Measurements from ENCODE around the gene EYS. TPM values are rescaled to one million over a fixed set of nuclear protein-coding genes. Genes with fewer than 3 reads are reported as not detected.

EYS gene
- total RNA-seq, 6 experiments from 2014 or later, result 0.54 to 2.3 (median 0.74) TPM; not detected in 1

DNA sequence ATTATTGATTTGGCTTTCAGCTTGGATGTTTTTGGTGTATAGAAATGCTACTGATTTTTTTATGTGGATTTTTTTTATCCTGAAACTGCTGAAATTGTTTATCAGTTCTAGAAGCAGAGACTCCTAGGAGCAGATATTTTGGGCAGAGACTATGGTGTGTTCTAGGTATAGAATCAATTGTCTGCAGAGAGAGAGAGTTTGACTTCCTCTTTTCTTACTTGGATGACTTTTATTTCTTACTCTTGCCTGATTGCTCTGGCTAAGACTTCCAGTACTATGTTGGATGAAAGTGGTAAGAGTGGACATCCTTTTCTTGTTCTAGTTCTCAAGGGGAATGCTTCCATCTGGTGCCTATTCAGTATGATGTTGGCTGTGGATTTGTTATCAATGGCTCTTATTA, 1700.8 kb downstream of the EYS start:
- DNase-seq, result no peak
- Histone ChIP-seq H3K9me3 (no peaks in the 10 kb centered on the region), H3K36me3 (no peaks in the 10 kb centered on the region), H3K4me3 (no peak overlapping the region), H3K27ac (no peak overlapping the region), H3K27me3 (no peaks in the 10 kb centered on the region), H3K4me1 (no peaks in the 10 kb centered on the region)
- intact Hi-C loops (cut with DNase I), result no loop called here
- ATAC-seq, result no peak
- TF ChIP-seq, protein P1, sequence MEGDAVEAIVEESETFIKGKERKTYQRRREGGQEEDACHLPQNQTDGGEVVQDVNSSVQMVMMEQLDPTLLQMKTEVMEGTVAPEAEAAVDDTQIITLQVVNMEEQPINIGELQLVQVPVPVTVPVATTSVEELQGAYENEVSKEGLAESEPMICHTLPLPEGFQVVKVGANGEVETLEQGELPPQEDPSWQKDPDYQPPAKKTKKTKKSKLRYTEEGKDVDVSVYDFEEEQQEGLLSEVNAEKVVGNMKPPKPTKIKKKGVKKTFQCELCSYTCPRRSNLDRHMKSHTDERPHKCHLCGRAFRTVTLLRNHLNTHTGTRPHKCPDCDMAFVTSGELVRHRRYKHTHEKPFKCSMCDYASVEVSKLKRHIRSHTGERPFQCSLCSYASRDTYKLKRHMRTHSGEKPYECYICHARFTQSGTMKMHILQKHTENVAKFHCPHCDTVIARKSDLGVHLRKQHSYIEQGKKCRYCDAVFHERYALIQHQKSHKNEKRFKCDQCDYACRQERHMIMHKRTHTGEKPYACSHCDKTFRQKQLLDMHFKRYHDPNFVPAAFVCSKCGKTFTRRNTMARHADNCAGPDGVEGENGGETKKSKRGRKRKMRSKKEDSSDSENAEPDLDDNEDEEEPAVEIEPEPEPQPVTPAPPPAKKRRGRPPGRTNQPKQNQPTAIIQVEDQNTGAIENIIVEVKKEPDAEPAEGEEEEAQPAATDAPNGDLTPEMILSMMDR (IDR thresholded peaks at IDR 0.05), result no peak
- no peak for TF ChIP-seq POLR2A (IDR thresholded peaks at IDR 0.05)

DNA sequence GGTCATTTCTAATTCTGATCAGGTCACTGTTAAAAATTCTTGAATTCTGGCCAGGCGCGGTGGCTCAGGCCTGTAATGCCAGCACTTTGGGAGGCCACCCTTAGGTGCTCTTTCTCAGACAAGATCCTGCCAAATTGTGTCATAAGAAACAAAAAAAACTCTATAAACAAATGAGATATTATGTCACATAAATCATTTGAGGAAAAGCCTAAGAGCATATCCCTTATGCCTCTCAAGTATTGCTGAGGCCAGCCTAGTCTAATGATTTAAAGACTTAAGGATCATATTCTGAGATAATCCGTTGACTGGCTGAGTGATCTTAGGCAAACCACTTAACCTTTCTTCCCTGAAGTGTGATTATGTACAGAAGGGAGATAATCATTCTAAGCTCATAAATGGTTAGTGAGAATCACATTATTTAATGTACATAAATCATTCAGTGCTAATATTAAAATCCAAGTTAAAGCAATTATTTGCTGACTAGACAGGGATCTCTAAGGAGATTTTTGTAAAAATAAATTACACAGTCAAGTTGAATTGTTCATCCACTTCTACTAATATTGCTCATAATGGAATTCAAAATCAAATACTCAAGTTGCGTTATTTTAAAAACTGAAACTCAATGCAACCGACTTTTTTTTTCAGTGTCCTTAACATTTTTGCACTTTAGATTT, 1706.1 kb downstream of the EYS start:
- ATAC-seq, result no peak
- H3K27ac ChIP-seq, result no peak overlapping the region

DNA sequence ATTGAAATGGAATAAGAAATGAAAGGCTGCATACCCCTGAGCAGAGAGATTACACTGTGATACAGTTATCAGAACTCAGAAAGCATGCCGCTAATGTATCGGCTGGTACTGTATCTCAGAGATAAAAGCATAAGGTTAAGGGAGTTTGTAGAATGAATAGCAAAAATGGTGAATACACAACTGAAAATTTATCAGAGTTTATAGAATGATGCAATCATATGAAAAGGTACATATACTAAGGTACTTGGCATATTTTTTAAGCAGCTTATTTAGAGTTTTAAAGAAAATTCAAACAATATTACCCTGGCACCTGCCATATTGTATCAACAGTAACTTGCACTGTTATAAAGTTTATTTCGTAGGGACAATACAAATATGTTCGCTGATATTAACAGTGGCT, 1707.4 kb downstream of the EYS start:
- DNase-seq (no peak), ATAC-seq (no peak)
- Histone ChIP-seq H3K4me3 (no peak overlapping the region), H3K4me1 (no peaks in the 10 kb centered on the region), H3K27ac (no peak overlapping the region), H3K36me3 (no peaks in the 10 kb centered on the region), H3K9me3 (no peaks in the 10 kb centered on the region), H3K27me3 (no peaks in the 10 kb centered on the region)
- 95% methylated on average over 4 of the region's 4 CpGs for WGBS (ENCODE audit: insufficient coverage, low coverage, low lambda C conversion rate, missing lambda C conversion rate)
- intact Hi-C loops (cut with DNase I), result no loop called here
- TF ChIP-seq, protein P1 (IDR thresholded peaks at IDR 0.05), result no peak
- no peak for TF ChIP-seq POLR2A (IDR thresholded peaks at IDR 0.05)

More for the DNA sequence above, 1706.1 kb downstream of the EYS start:
- Histone ChIP-seq H3K9me3 (no peaks in the 10 kb centered on the region), H3K27me3 (no peaks in the 10 kb centered on the region), H3K36me3 (no peaks in the 10 kb centered on the region), H3K4me1 (no peaks in the 10 kb centered on the region), H3K4me3 (no peak overlapping the region)
- intact Hi-C loops (cut with DNase I), result no loop called here
- WGBS (ENCODE audit: insufficient coverage, low coverage, low lambda C conversion rate, missing lambda C conversion rate), result 87% methylated on average over 5 of the region's 5 CpGs
- DNase-seq, result no peak
- TF ChIP-seq, protein P1 (IDR thresholded peaks at IDR 0.05), result no peak
- TF ChIP-seq POLR2A (IDR thresholded peaks at IDR 0.05), result no peak

DNA sequence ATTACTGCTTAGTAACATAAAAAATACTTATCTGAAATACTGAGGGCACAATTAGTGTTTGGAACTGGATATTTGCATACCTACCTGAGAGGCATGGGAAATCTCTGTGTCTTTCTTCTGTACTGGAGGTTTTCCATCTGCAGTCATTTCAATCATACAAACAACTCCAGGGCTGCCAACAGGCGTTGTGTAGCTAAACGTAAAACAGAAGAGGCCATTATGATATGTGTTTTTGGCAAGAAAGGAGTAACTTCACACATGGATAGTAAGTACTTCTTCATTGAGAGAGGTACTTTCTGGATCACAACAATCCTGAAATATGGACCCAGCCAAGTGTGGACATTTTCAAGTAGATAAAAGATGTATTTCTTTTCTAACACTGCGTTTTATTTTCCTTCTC, 1708.0 kb downstream of the EYS start:
- H3K27ac ChIP-seq, result no peak overlapping the region
- no peak for TF ChIP-seq POLR2A (IDR thresholded peaks at IDR 0.05)
- H3K27me3 ChIP-seq, result no peaks in the 10 kb centered on the region
- intact Hi-C loops (cut with DNase I), result no loop called here
- no peak overlapping the region for H3K4me3 ChIP-seq
- ATAC-seq (no peak), DNase-seq (no peak)
- no peaks in the 10 kb centered on the region for H3K36me3 ChIP-seq
- H3K4me1 ChIP-seq, result no peaks in the 10 kb centered on the region
- no peaks in the 10 kb centered on the region for H3K9me3 ChIP-seq
- 79% methylated on average over 3 of the region's 3 CpGs for WGBS (ENCODE audit: insufficient coverage, low coverage, low lambda C conversion rate, missing lambda C conversion rate)

DNA sequence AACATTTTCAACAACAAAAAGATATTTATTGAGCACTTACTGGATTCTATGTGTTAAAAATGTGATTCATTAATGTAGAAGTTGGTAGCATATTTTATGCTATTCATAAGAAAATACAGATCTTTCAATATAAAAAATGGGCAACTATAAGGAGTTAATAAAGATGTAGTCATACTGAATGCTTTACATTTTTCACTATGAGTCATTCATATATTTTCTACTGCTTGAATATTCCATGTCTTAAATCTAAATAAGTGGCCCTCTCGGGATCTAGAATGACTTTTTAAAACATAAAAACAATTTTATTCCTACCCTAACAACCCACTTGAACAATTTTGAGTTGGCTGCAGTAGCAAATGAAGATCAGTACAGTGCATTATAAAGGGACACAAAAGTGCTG, 1709.3 kb downstream of the EYS start:
- WGBS (ENCODE audit: insufficient coverage, low coverage, low lambda C conversion rate, missing lambda C conversion rate), result 50% methylated on average over 1 of the region's 1 CpG
- no peak for TF ChIP-seq POLR2A (IDR thresholded peaks at IDR 0.05)
- TF ChIP-seq, protein P1 (IDR thresholded peaks at IDR 0.05), result no peak
- Histone ChIP-seq H3K27ac (no peak overlapping the region), H3K4me3 (no peak overlapping the region), H3K36me3 (no peaks in the 10 kb centered on the region), H3K4me1 (no peaks in the 10 kb centered on the region), H3K9me3 (no peaks in the 10 kb centered on the region), H3K27me3 (no peaks in the 10 kb centered on the region)
- intact Hi-C loops (cut with DNase I), result no loop called here
- ATAC-seq (no peak), DNase-seq (no peak)
